Activated CD4-positive, alpha-beta memory T cell treated with anti-CD3 and anti-CD28 coated beads, Interleukin-2, amount 10 ng/mL, durations not matched to agents 7 days and 5 days (primary cell): ENCODE measurements around the gene GPR171. TPM values are rescaled to one million over a fixed set of nuclear protein-coding genes. Genes with fewer than 3 reads are reported as not detected.
A peak's percentile ranks its signal among the peaks of the same experiment; 100 is the strongest.
"Not testable (repeated sequence)": the region's sequence is repeated elsewhere in the genome, so short reads cannot be mapped to it uniquely, and the experiment has no call there.

Experiments used
- CTCF ChIA-PET: fragments of 350-600 bp; sonication (Branson Sonifier 250); formaldehyde crosslinking; loops from one replicate; lab custom pipeline; 2021; ENCODE audit warnings: antibody characterized with exemption, inconsistent platforms; lab: Charles Lee
- POLR2A ChIA-PET: fragments of 350-600 bp; sonication (Branson Sonifier 250); formaldehyde crosslinking; loops from one replicate; lab custom pipeline; 2021; ENCODE audit warnings: antibody characterized with exemption; lab: Charles Lee
- DNase-seq: peaks from one replicate; pipeline ENCODE4 v3.0.0-alpha.2; 2020
- H3K27ac Mint-ChIP-seq: one replicate; pipeline ENCODE4 v1.8.0; 2021; ENCODE audit warnings: mild to moderate bottlenecking, mixed read lengths
- H3K27me3 Mint-ChIP-seq: one replicate; pipeline ENCODE4 v1.8.0; 2021; ENCODE audit warnings: mixed read lengths
- H3K36me3 Mint-ChIP-seq: one replicate; pipeline ENCODE4 v1.8.0; 2021; ENCODE audit warnings: low read depth, mixed read lengths
- H3K4me1 Mint-ChIP-seq: one replicate; pipeline ENCODE4 v1.8.0; 2021; ENCODE audit warnings: mixed read lengths
- H3K4me3 Mint-ChIP-seq: one replicate; pipeline ENCODE4 v1.8.0; 2021; ENCODE audit warnings: mild to moderate bottlenecking, mixed read lengths
- H3K9me3 Mint-ChIP-seq: one replicate; pipeline ENCODE4 v1.8.0; 2021; ENCODE audit warnings: mixed read lengths
- total RNA-seq, 2 experiments: library from RNA; stranded (reverse); gene quantifications; one replicate each; pipeline ENCODE4 v1.2.3, GENCODE V29; 2021

Gene GPR171
- 100 to 1,000 TPM; 204 to 222 TPM for total RNA-seq

DNA sequence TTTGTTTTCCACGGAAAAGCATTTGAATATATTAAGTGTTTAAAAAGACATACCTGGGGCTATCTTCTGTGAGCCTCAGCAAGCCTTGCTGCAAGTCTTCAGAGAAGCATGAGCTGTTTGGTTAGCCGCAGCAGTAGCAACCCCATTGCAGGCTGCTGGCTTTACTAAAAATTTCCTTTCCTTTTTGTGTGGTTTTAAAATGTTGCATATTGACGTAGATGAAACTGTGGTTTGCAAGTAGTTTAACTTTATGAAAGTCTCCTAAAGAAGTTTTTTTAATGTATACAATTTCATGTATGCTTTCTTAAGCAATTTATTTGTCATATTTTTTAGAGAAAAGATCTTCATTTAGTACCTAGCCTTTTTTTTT is at the start of gene GPR171:
GPR171 (minus strand) TSS at position 166 of the 370 bp plus-strand sequence. CDS start 3,830 bp downstream, outside the sequence.
- CTCF ChIA-PET: interaction anchor here (0.6 to 6.5 kb wide), 8 partner anchors 20 to 125 kb away, joined by 3 to 56 read pairs (median 3); no protein-coding TSS in a partner anchor
- peaks cover 60% of the 10 kb centered on the region for H3K4me1 Mint-ChIP-seq
- peak within 1 kb of the TSS; percentile 98 for H3K27ac Mint-ChIP-seq
- peak within 1 kb of the TSS; percentile 90 for H3K4me3 Mint-ChIP-seq
- DNase-seq: peak; percentile 82
- peaks cover 4% of the 10 kb centered on the region for H3K9me3 Mint-ChIP-seq
- H3K36me3 Mint-ChIP-seq: peaks cover 50% of the 10 kb centered on the region
- POLR2A ChIA-PET: interaction anchor here (0.7 to 6.7 kb wide), 21 partner anchors 8 to 1958 kb away, joined by 3 to 77 read pairs (median 7); partner anchors contain the start of genes EIF2A, MBNL1, MED12L and P2RY14
- H3K27me3 Mint-ChIP-seq: no peaks in the 10 kb centered on the region

GRCh38 chr3:151248772-151249337 is 45.8 kb upstream of the GPR171 start:
- ChIA-PET CTCF (interaction anchor here (2.2 kb wide), 1 partner anchor 14 kb away, joined by 5 read pairs; no protein-coding TSS in a partner anchor), POLR2A (interaction anchor here (1.0 kb wide), 1 partner anchor 26 kb away, joined by 3 read pairs; no protein-coding TSS in a partner anchor)
- DNase-seq: no peak
- no peak overlapping the region for H3K4me3 Mint-ChIP-seq
- H3K27me3 Mint-ChIP-seq: peaks cover 14% of the 10 kb centered on the region
- H3K9me3 Mint-ChIP-seq: no peaks in the 10 kb centered on the region
- no peaks in the 10 kb centered on the region for H3K36me3 Mint-ChIP-seq
- H3K4me1 Mint-ChIP-seq: peaks cover 2% of the 10 kb centered on the region
- H3K27ac Mint-ChIP-seq: no peak overlapping the region

DNA sequence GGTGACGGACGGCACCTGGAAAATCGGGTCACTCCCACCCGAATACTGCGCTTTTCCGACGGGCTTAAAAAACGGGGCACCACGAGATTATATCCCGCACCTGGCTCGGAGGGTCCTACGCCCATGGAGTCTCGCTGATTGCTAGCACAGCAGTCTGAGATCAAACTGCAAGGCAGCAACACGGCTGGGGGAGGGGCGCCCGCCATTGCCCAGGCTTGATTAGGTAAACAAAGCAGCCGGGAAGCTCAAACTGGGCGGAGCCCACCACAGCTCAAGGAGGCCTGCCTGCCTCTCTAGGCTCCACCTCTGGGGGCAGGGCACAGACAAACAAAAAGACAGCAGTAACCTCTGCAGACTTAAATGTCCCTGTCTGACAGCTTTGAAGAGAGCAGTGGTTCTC is 39.0 kb upstream of the GPR171 start:
- H3K9me3 Mint-ChIP-seq, CTCF ChIA-PET, DNase-seq, H3K27ac Mint-ChIP-seq, H3K36me3 Mint-ChIP-seq, H3K27me3 Mint-ChIP-seq, H3K4me3 Mint-ChIP-seq, POLR2A ChIA-PET, H3K4me1 Mint-ChIP-seq: not testable (repeated sequence)

DNA sequence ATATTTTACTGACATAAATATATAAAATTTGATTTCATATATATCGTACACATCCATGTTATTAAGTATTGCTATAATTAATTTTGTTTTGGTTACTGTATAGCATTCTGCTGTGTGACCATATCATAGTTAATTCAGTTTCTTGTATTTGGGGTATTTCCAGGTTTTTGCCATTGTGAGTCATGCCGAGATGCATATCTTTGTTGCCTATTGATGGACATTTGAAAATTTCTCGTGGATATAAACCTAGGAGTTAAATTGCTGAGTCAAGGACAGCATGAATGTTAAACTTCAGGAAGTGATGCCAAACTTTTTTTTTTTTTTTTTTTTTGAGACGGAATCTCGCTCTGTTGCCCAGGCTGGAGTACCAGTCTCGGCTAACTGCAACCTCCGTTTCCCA is 33.7 kb upstream of the GPR171 start:
- Mint-ChIP-seq H3K36me3 (no peaks in the 10 kb centered on the region), H3K27me3 (peaks cover 1% of the 10 kb centered on the region), H3K9me3 (no peaks in the 10 kb centered on the region), H3K4me3 (no peak overlapping the region), H3K4me1 (no peaks in the 10 kb centered on the region), H3K27ac (no peak overlapping the region)
- CTCF ChIA-PET: no interaction called here
- no peak for DNase-seq
- POLR2A ChIA-PET: no interaction called here

DNA sequence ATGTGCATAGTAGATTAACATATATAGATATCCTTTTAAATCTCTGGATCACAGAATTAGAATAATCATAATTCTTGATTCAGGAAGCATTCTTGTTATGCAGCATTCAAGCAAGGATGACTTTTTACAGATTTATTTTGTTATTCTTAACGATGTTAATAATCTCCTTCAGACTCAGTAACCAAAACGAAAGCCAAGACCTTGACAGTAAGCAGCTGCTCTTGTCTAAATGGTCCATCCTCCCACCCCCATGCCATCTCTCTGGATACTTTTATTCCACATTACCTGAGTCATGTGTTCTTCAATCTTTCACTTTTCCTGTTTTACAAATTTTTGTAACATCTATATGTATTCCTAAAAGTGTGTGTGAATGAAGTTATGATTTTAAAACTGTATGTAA is 33.3 kb upstream of the GPR171 start:
- H3K36me3 Mint-ChIP-seq: no peaks in the 10 kb centered on the region
- no peak overlapping the region for H3K27ac Mint-ChIP-seq
- no peaks in the 10 kb centered on the region for H3K9me3 Mint-ChIP-seq
- POLR2A ChIA-PET: no interaction called here
- peaks cover 1% of the 10 kb centered on the region for H3K27me3 Mint-ChIP-seq
- H3K4me1 Mint-ChIP-seq: peaks cover 1% of the 10 kb centered on the region
- no peak for DNase-seq
- H3K4me3 Mint-ChIP-seq: no peak overlapping the region
- CTCF ChIA-PET: interaction anchor here (2.0 kb wide), 1 partner anchor 69 kb away, joined by 8 read pairs; no protein-coding TSS in a partner anchor

- ChIA-PET CTCF (interaction anchor here (1.4 to 2.0 kb wide), 6 partner anchors 15 to 93 kb away, joined by 3 to 8 read pairs (median 6); no protein-coding TSS in a partner anchor), POLR2A (interaction anchor here (0.7 kb wide), 1 partner anchor 37 kb away, joined by 3 read pairs; no protein-coding TSS in a partner anchor)
- no peak for DNase-seq
- no peak overlapping the region for H3K27ac Mint-ChIP-seq
- H3K36me3 Mint-ChIP-seq: no peaks in the 10 kb centered on the region
- no peaks in the 10 kb centered on the region for H3K9me3 Mint-ChIP-seq
- H3K27me3 Mint-ChIP-seq: peaks cover 1% of the 10 kb centered on the region
- no peak overlapping the region for H3K4me3 Mint-ChIP-seq
- H3K4me1 Mint-ChIP-seq: peaks cover 14% of the 10 kb centered on the region
Observed at GRCh38 chr3:151234825-151235224, 31.8 kb upstream of the GPR171 start.

DNA sequence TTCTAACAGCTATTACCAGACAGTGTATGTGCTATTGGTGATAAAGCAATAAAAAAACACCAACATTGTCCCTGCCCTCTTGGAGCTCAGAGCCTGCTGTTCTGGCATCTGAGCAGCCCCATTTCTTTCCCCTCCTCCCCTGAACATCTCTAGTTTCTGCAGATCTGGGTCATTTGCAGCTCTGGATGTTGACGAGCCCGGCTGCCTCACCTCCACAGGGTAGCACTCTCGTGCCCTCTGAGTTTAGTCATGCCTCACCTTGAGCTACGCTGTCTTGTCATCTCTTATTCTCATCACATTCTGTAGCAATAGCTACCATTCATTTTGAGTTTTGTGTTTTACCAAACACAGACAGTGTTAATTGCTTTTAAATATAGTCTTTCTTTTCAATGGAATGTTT is 30.0 kb upstream of the GPR171 start:
- no peaks in the 10 kb centered on the region for H3K9me3 Mint-ChIP-seq
- H3K36me3 Mint-ChIP-seq: no peaks in the 10 kb centered on the region
- peaks cover 1% of the 10 kb centered on the region for H3K27me3 Mint-ChIP-seq
- no peak overlapping the region for H3K27ac Mint-ChIP-seq
- CTCF ChIA-PET: interaction anchor here (1.0 to 1.5 kb wide), 4 partner anchors 45 to 95 kb away, joined by 3 to 4 read pairs (median 3); partner anchors contain the start of gene P2RY14
- H3K4me1 Mint-ChIP-seq: peaks cover 24% of the 10 kb centered on the region
- H3K4me3 Mint-ChIP-seq: no peak overlapping the region
- DNase-seq: no peak
- POLR2A ChIA-PET: no interaction called here

DNA sequence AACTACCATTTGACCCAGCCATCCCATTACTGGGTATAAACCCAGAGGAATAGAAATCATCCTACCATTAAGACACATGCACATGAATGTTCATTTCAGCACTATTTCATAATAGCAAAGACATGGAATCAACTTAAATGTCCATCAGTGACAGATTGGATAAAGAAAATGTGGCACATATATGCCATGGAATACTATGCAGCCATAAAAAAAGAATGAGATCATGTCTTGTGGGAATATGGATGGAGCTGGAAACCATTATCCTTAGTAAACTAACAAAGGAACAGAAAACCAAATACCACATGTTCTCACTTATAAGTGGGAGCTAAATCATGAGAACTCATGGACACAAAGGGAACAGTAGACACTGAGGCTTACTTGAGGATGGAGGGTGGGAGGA is 29.4 kb upstream of the GPR171 start:
- H3K4me1 Mint-ChIP-seq: peaks cover 30% of the 10 kb centered on the region
- H3K27me3 Mint-ChIP-seq, POLR2A ChIA-PET, DNase-seq, H3K4me3 Mint-ChIP-seq, H3K9me3 Mint-ChIP-seq, H3K27ac Mint-ChIP-seq, H3K36me3 Mint-ChIP-seq: not testable (repeated sequence)
- CTCF ChIA-PET: interaction anchor here (1.0 to 1.3 kb wide), 3 partner anchors 46 to 95 kb away, joined by 3 to 4 read pairs (median 3); partner anchors contain the start of gene P2RY14

GRCh38 chr3:151230646-151231045 is 27.6 kb upstream of the GPR171 start:
- peak overlapping the region; percentile 22 for H3K4me3 Mint-ChIP-seq
- POLR2A ChIA-PET: interaction anchor here (0.5 to 1.0 kb wide), 2 partner anchors 31 to 48 kb away, joined by 3 to 4 read pairs; partner anchors contain the start of gene P2RY14

GRCh38 chr3:151228666-151229040 is 25.6 kb upstream of the GPR171 start:
- Mint-ChIP-seq H3K27ac (peak overlapping the region; percentile 69), H3K4me1 (peaks cover 55% of the 10 kb centered on the region), H3K27me3 (peaks cover under 1% of the 10 kb centered on the region), H3K4me3 (no peak overlapping the region), H3K36me3 (no peaks in the 10 kb centered on the region), H3K9me3 (no peaks in the 10 kb centered on the region)
- ChIA-PET CTCF (interaction anchor here (0.6 to 8.2 kb wide), 37 partner anchors 9 to 611 kb away, joined by 3 to 160 read pairs (median 4); partner anchors contain the start of genes GPR171, GPR87 and P2RY14), POLR2A (interaction anchor here (0.8 to 3.5 kb wide), 8 partner anchors 21 to 77 kb away, joined by 3 to 12 read pairs (median 4); partner anchors contain the start of gene P2RY14)
- no peak for DNase-seq

More at GRCh38 chr3:151230646-151231045, 27.6 kb upstream of the GPR171 start:
- Mint-ChIP-seq H3K4me1 (peaks cover 44% of the 10 kb centered on the region), H3K27ac (peak overlapping the region; percentile 32), H3K9me3 (no peaks in the 10 kb centered on the region), H3K36me3 (no peaks in the 10 kb centered on the region), H3K27me3 (peaks cover 1% of the 10 kb centered on the region)
- no peak for DNase-seq
- CTCF ChIA-PET: interaction anchor here (0.6 to 8.2 kb wide), 14 partner anchors 23 to 1199 kb away, joined by 3 to 160 read pairs (median 3); partner anchors contain the start of gene P2RY14

DNA sequence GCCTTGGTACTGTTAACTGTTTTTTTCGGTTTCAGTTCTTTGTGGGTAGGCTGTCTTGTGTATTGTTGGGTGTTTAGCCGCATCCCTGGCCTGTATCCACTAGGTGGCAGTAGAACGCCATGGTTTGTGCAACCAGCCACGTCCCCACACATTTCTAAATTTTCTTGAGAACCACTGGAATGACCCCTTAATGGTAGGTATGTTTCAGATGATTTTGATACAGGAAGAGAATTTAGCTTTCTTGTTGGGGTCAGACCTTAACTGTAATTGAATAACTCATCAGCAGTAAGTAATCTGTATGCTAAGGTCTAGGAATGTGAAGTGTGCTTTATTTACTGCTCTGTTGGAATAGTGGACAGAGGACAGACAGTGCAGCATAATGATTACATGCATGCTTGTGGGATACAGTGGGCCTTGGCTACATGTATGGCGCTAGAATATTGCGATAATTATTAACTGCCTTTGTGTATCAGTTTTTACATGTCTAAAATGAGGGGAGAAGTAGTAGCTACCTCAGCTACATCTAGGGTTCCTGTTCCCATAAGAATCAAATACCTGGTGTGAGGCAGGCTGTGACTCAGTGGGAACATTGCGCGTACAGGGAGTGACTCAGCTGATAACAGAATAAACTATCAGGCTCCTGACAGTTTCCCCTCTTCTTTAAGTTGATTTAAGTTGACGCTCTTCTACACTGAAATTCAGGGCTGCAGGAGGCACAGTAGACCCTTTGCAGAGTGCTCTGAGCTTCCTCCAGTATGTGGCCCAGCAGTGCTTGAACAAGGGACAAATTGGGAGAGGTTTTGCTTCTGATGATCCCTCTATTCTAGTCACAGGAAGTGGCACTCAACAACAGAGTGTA is 25.0 kb upstream of the GPR171 start:
- DNase-seq: peak; percentile 85
- ChIA-PET CTCF (interaction anchor here (0.6 to 8.2 kb wide), 41 partner anchors 8 to 611 kb away, joined by 3 to 160 read pairs (median 4); partner anchors contain the start of genes GPR171, GPR87 and P2RY14), POLR2A (interaction anchor here (0.8 to 4.5 kb wide), 10 partner anchors 20 to 78 kb away, joined by 3 to 40 read pairs (median 4); partner anchors contain the start of genes GPR171 and P2RY14)
- H3K27me3 Mint-ChIP-seq: no peaks in the 10 kb centered on the region
- H3K9me3 Mint-ChIP-seq: peaks cover under 1% of the 10 kb centered on the region
- peak overlapping the region; percentile 21 for H3K4me3 Mint-ChIP-seq
- H3K27ac Mint-ChIP-seq: peak overlapping the region; percentile 69
- H3K36me3 Mint-ChIP-seq: peaks cover 2% of the 10 kb centered on the region
- H3K4me1 Mint-ChIP-seq: peaks cover 55% of the 10 kb centered on the region

GRCh38 chr3:151227266-151227806 is 24.3 kb upstream of the GPR171 start:
- Mint-ChIP-seq H3K4me1 (peaks cover 55% of the 10 kb centered on the region), H3K27ac (peak overlapping the region; percentile 53), H3K36me3 (peaks cover 9% of the 10 kb centered on the region), H3K4me3 (peak overlapping the region; percentile 21), H3K9me3 (peaks cover 6% of the 10 kb centered on the region), H3K27me3 (no peaks in the 10 kb centered on the region)
- ChIA-PET POLR2A (interaction anchor here (0.9 to 4.5 kb wide), 8 partner anchors 20 to 57 kb away, joined by 3 to 40 read pairs (median 6); partner anchors contain the start of genes GPR171 and P2RY14), CTCF (interaction anchor here (1.0 to 8.2 kb wide), 19 partner anchors 10 to 100 kb away, joined by 3 to 160 read pairs (median 5); partner anchors contain the start of gene P2RY14)
- DNase-seq: no peak
